ENCODE data around the gene GTF3C1. TPM values are rescaled to one million over a fixed set of nuclear protein-coding genes. Genes with fewer than 3 reads are reported as not detected.

GTF3C1 gene
- total and polyA plus RNA-seq, 8 donors: 61.5 to 111 (median 97.7) TPM

GRCh38 chr16:27558434-27558833 is 8.7 kb upstream of the GTF3C1 start:
- peaks cover 0 to 10% of the 10 kb centered on the region in 2 donors for H3K36me3 ChIP-seq
- no peak overlapping the region for H3K4me3 ChIP-seq
- no peaks in the 10 kb centered on the region for H3K4me1 ChIP-seq
- TF ChIP-seq CTCF (IDR thresholded peaks at IDR 0.05): no peak
- no peak for DNase-seq
- intact Hi-C loops (cut with DNase I): no loop called here
- no peaks in the 10 kb centered on the region for H3K27me3 ChIP-seq
- no peak overlapping the region for H3K27ac ChIP-seq
- no peaks in the 10 kb centered on the region for H3K9me3 ChIP-seq
- ATAC-seq: no peak

GRCh38 chr16:27556471-27556870 is 6.8 kb upstream of the GTF3C1 start:
- Histone ChIP-seq H3K36me3 (peaks cover 0 to 10% of the 10 kb centered on the region in 2 donors), H3K4me3 (no peak overlapping the region), H3K4me1 (no peaks in the 10 kb centered on the region), H3K9me3 (no peaks in the 10 kb centered on the region), H3K27me3 (no peaks in the 10 kb centered on the region), H3K27ac (no peak overlapping the region)
- DNase-seq (no peak), ATAC-seq (no peak)
- no peak for TF ChIP-seq CTCF (IDR thresholded peaks at IDR 0.05)
- intact Hi-C loops (cut with DNase I): no loop called here

GRCh38 chr16:27551036-27551435 is 1.3 kb upstream of the GTF3C1 start:
- DNase-seq: no peak
- Histone ChIP-seq H3K27me3 (no peaks in the 10 kb centered on the region), H3K36me3 (no peaks in the 10 kb centered on the region), H3K27ac (peak overlapping the region in 1 of 2 donors; percentile 40), H3K4me1 (peaks cover 17 to 36% of the 10 kb centered on the region in 2 donors), H3K9me3 (no peaks in the 10 kb centered on the region), H3K4me3 (peak overlapping the region in 1 of 2 donors; percentile 68)
- no peak for TF ChIP-seq CTCF (IDR thresholded peaks at IDR 0.05)
- intact Hi-C loops (cut with DNase I): no loop called here
- no peak for ATAC-seq

- DNase-seq: no peak
These were observed 838 bp upstream of the GTF3C1 start for GRCh38 chr16:27550582-27550920.

GRCh38 chr16:27549464-27549745 is 308 bp downstream of the GTF3C1 start:
- no peaks in the 10 kb centered on the region for H3K9me3 ChIP-seq
- peak overlapping the region; percentile 68 to 83 for H3K4me3 ChIP-seq
- peak overlapping the region; percentile 23 to 95 for H3K27ac ChIP-seq
- DNase-seq (peak in 1 of 4 donors; percentile 21), ATAC-seq (peak; percentile 71)
- H3K27me3 ChIP-seq: no peaks in the 10 kb centered on the region
- TF ChIP-seq CTCF (IDR thresholded peaks at IDR 0.05): no peak
- H3K4me1 ChIP-seq: peaks cover 17 to 36% of the 10 kb centered on the region in 2 donors
- H3K36me3 ChIP-seq: peaks cover 0 to 13% of the 10 kb centered on the region in 2 donors
- intact Hi-C loops (cut with DNase I): no loop called here

More at GRCh38 chr16:27550582-27550920, 838 bp upstream of the GTF3C1 start:
- Histone ChIP-seq H3K36me3 (peaks cover 0 to 2% of the 10 kb centered on the region in 2 donors), H3K9me3 (no peaks in the 10 kb centered on the region), H3K27ac (peak overlapping the region; percentile 47 to 95), H3K4me3 (peak overlapping the region; percentile 68 to 83), H3K4me1 (peaks cover 17 to 36% of the 10 kb centered on the region in 2 donors), H3K27me3 (no peaks in the 10 kb centered on the region)
- ATAC-seq: no peak
- intact Hi-C loops (cut with DNase I): no loop called here
- TF ChIP-seq CTCF (IDR thresholded peaks at IDR 0.05): no peak
